BE2C (cell line): Measurements from ENCODE around the gene GON7.

Source experiments
- DNase-seq: peaks from one replicate; pipeline ENCODE4 v3.0.0-alpha.2; 2020
- H3K27me3 ChIP-seq: fragments of 250-450 bp; sonication (Bioruptor Pico); 2 replicates; pipeline ENCODE4 v1.5.1; 2020; ENCODE audit warnings: mild to moderate bottlenecking
- H3K36me3 ChIP-seq: fragments of 250-450 bp; sonication (Bioruptor Pico); 2 replicates; pipeline ENCODE4 v1.5.1; 2020; ENCODE audit warnings: mild to moderate bottlenecking
- H3K4me1 ChIP-seq: fragments of 250-450 bp; sonication (Bioruptor Pico); 2 replicates; pipeline ENCODE4 v1.5.1; 2020
- H3K4me3 ChIP-seq: 2 replicates; pipeline ENCODE4 v1.5.1; 2011; ENCODE audit warnings: low read depth, low read length
- H3K9me3 ChIP-seq: fragments of 250-450 bp; sonication (Bioruptor Pico); 2 replicates; pipeline ENCODE4 v1.5.1; 2020
- TF ChIP-seq, protein P1 (sequence below): IDR thresholded peaks from 2 replicates; pipeline ENCODE4 v1.5.1; 2012; ENCODE audit warnings: mild to moderate bottlenecking, low read depth, low read length

Gene GON7

DNA sequence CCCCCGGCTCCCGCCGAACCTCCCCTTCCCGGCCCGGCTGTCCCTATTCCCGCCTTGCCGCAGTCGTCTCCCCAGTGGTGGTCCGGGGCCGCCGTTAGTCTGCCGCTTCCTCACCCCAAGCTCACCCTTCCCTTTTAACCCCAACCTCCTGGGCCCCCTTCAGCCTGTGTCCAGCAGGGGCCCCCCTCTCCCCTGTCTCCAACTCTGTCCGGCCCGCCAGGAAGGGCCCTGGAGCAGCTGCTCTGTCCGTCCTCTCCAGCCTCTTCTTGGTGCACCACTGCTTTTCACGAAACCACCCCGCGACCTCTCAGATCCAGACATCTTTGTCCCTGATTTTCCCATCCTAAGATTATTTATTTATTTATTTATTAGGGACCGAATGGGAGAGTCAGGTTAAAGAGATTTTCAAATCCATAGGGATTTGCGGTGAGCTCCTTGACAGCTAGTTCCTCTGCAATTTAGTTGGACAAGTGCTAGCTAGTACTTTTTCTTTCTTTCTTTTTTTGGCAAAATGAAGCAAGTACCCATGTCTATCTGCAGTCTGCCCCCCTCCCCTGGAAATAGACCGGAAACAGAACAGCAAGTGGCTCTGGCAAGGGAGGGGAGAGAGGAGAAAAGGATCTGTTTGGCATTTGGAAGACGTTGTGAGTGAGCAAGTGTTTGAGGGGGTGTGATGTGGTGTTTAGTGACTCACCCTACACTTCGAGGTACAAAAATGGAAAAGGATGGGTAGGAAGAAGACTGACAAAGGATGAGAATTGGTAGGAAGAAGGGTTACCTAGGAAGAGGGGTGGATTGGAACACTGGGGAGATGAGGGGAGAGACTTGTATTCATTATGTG lies 823 bp upstream of the GON7 start:
- no peaks in the 10 kb centered on the region for H3K9me3 ChIP-seq
- H3K36me3 ChIP-seq: peaks cover 17% of the 10 kb centered on the region
- H3K4me1 ChIP-seq: no peaks in the 10 kb centered on the region
- TF ChIP-seq, protein P1, sequence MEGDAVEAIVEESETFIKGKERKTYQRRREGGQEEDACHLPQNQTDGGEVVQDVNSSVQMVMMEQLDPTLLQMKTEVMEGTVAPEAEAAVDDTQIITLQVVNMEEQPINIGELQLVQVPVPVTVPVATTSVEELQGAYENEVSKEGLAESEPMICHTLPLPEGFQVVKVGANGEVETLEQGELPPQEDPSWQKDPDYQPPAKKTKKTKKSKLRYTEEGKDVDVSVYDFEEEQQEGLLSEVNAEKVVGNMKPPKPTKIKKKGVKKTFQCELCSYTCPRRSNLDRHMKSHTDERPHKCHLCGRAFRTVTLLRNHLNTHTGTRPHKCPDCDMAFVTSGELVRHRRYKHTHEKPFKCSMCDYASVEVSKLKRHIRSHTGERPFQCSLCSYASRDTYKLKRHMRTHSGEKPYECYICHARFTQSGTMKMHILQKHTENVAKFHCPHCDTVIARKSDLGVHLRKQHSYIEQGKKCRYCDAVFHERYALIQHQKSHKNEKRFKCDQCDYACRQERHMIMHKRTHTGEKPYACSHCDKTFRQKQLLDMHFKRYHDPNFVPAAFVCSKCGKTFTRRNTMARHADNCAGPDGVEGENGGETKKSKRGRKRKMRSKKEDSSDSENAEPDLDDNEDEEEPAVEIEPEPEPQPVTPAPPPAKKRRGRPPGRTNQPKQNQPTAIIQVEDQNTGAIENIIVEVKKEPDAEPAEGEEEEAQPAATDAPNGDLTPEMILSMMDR: peak; percentile 31
- no peaks in the 10 kb centered on the region for H3K27me3 ChIP-seq
- peak; percentile 71 for DNase-seq
- H3K4me3 ChIP-seq: peak overlapping the region; percentile 66

DNA sequence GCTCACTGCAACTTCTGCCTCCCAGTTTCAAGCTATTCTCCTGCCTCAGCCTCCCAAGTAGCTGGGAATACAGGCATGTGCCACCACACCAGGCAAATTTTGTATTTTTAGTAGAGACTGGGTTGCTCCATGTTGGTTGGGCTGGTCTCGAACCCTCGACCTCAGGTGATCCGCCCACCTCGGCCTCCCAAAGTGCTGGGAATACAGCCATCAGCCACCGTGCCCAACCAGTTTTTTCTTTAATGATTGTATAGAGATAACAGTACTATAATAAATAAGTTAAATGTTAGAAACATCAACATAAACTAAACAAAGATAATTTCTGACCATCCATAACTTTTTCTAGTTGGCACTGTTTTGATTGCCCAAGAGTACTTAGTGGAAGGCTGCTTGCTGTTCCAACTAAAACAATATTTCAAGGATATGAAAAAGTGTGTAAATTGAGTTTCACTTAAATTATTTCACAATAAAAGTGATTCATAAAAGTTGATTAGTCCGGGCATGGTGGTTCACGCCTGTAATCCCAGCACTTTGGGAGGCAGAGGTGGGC lies 5.6 kb downstream of the GON7 start:
- H3K27me3 ChIP-seq: no peaks in the 10 kb centered on the region
- TF ChIP-seq, protein P1: no peak
- no peaks in the 10 kb centered on the region for H3K36me3 ChIP-seq
- no peaks in the 10 kb centered on the region for H3K9me3 ChIP-seq
- H3K4me3 ChIP-seq: no peak overlapping the region
- no peaks in the 10 kb centered on the region for H3K4me1 ChIP-seq
- DNase-seq: no peak

DNA sequence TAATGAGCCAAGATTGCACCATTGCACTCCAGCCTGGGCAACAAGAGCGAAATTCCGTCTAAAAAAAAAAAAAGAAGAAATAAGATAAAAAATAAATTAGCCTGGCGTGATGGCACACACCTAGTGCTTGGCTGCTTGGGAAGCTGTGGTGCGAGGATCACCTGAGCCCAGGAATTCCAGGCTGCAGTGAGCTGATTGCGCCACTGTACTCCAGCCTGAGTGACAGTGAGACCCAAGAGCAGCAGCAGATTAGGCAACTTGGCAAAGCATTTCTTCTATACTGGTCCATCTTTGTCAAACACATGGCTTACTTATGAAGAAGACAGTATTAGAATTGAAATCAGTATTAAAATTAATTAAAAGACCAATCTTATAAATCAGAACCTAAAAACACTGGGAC lies 6.3 kb downstream of the GON7 start:
- Histone ChIP-seq H3K4me3 (no peak overlapping the region), H3K9me3 (no peaks in the 10 kb centered on the region), H3K27me3 (no peaks in the 10 kb centered on the region), H3K4me1 (no peaks in the 10 kb centered on the region), H3K36me3 (no peaks in the 10 kb centered on the region)
- TF ChIP-seq, protein P1: no peak
- no peak for DNase-seq

DNA sequence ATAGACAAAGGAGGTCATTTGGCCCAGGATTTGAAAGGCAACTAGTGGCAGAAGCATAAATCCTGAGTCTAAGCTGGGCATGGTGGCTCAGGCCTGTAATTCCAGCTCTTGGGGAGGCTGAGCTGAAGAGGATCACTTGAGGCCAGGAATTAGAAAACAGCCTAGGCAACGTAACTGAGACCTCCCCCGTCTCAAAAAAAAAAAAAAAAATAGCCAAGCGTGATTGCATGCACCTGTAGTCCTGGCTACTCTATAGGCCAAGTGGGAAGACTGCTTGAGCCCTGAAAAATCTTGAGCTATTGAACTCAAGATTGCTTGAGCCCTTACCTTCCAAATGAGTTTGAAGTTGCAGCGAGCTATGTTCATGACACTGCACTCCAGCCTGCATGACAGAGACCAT lies 7.8 kb downstream of the GON7 start:
- TF ChIP-seq, protein P1: no peak
- DNase-seq: no peak
- Histone ChIP-seq H3K36me3 (no peaks in the 10 kb centered on the region), H3K4me1 (no peaks in the 10 kb centered on the region), H3K4me3 (no peak overlapping the region), H3K27me3 (no peaks in the 10 kb centered on the region), H3K9me3 (no peaks in the 10 kb centered on the region)

DNA sequence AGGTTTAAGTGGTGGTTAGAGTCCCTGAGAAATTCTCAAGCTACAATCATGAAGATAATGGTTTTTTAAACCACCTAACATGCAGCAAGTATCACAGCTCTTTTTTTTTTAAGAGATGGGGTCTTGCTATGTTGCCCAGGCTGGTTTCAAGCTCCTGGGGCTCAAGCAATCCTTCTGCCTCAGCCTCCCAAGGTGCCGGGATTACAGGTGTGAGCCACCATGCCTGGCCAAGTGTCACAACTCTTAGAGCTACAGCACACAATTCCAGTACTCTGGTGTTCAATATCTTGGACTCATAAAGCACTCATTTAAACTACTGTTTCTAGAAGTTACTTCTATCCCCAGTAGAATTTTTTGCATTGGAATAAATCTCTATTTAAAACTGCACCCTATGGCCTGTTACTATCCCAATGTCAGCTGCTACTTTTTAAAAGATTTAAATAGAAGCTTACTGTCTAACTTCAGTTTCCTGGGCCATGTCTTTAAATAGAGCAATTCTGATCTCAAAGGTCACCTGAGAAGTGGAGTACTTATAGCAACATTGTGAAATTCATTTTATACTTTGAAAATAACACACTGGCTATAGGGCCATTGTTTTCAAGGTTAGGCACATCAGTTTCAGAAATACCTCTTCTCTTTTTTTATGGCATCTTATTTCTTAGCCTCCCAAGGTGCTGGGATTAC lies 11.4 kb downstream of the GON7 start:
- Histone ChIP-seq H3K4me3 (no peak overlapping the region), H3K36me3 (no peaks in the 10 kb centered on the region), H3K9me3 (no peaks in the 10 kb centered on the region), H3K27me3 (no peaks in the 10 kb centered on the region), H3K4me1 (no peaks in the 10 kb centered on the region)
- DNase-seq: no peak
- TF ChIP-seq, protein P1: no peak
